ACC112 (cell line): Measurements from ENCODE around the gene KANK4.
A peak's percentile ranks its signal among the peaks of the same experiment; 100 is the strongest.

Source experiments
- H2AFZ ChIP-seq: fragments of 200-600 bp; sonication (generic); one replicate; pipeline ENCODE4 v1.6.0; 2017; ENCODE audit warnings: antibody characterized with exemption, low read length; ENCODE audit not compliant: unreplicated experiment
- H3K27ac ChIP-seq: fragments of 200-600 bp; sonication (generic); 2 replicates; pipeline ENCODE4 v1.5.1; 2014; ENCODE audit warnings: low read depth, mild to moderate bottlenecking, antibody characterized with exemption, low read length, moderate library complexity
- H3K27me3 ChIP-seq: fragments of 200-600 bp; sonication (generic); 2 replicates; pipeline ENCODE4 v1.6.1; 2014; ENCODE audit warnings: mild to moderate bottlenecking, antibody characterized with exemption, low read length, moderate library complexity, mixed read lengths; ENCODE audit not compliant: insufficient read depth
- H3K36me3 ChIP-seq: fragments of 200-600 bp; sonication (generic); 2 replicates; pipeline ENCODE4 v1.6.1; 2016; ENCODE audit warnings: mild to moderate bottlenecking, antibody characterized with exemption, low read length, moderate library complexity, mixed read lengths; ENCODE audit not compliant: insufficient read depth
- H3K4me1 ChIP-seq: fragments of 200-600 bp; sonication (generic); one replicate; pipeline ENCODE4 v1.6.1; 2016; ENCODE audit warnings: low read length, mixed read lengths; ENCODE audit not compliant: insufficient read depth, unreplicated experiment, control insufficient read depth
- H3K4me3 ChIP-seq: fragments of 200-600 bp; sonication (generic); 2 replicates; pipeline ENCODE4 v1.5.1; 2014; ENCODE audit warnings: mild to moderate bottlenecking, low read depth, low read length
- H3K79me2 ChIP-seq: fragments of 200-600 bp; sonication (generic); one replicate; pipeline ENCODE4 v1.6.0; 2016; ENCODE audit warnings: low read length; ENCODE audit not compliant: control insufficient read depth, unreplicated experiment, insufficient read depth

The KANK4 gene

DNA sequence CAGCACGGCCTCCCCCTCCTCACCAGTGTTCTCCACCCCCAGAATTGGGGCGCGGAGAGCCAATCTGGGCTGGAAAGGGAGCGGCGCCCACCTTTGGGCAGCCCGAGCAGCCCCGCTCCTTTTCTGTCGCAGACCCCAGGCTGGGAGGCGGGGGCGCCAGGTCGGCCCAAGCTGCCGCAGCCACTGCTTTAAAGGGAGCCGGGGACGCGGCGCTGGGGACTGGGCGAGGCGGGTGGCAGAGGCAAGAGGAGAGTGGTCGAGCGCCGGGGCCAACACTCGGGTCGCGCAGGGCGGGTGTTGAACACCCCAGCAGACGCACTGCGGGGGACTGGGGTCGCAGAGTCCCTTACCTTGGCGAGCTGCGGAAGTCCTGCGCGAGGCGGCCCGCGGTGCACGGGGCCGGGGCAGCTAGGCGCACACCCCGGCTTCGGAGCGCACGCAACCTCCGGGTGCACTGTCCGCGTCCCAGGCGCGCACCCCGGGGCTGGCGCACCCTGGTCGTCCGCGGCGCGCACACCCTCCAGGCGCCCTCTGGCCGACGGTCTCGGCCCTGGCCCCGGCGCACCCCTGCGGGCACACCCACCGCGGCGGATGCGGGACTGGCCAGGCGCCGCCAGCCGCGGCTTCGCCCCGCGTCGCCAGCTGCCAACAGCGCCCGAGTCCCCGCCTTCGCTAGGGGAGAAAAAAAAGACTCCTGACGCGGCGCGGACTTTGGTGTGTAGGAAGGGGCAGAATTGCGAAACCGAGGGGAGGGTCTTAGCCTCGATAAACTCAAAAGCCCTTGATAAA is at the start of gene KANK4:
Gene KANK4, minus strand, starts transcription at position 679 of the 789 bp plus-strand sequence. CDS start 37,870 bp downstream, outside the sequence.
- H3K36me3 ChIP-seq: no peaks in the 10 kb centered on the region
- H3K4me1 ChIP-seq: peaks cover 5% of the 10 kb centered on the region
- no peak within 1 kb of the TSS for H3K27ac ChIP-seq
- H3K79me2 ChIP-seq: no peaks in the 10 kb centered on the region
- H3K27me3 ChIP-seq: peaks cover 62% of the 10 kb centered on the region
- peak within 1 kb of the TSS; percentile 51 for H3K4me3 ChIP-seq
- no peak within 1 kb of the TSS for H2AFZ ChIP-seq

DNA sequence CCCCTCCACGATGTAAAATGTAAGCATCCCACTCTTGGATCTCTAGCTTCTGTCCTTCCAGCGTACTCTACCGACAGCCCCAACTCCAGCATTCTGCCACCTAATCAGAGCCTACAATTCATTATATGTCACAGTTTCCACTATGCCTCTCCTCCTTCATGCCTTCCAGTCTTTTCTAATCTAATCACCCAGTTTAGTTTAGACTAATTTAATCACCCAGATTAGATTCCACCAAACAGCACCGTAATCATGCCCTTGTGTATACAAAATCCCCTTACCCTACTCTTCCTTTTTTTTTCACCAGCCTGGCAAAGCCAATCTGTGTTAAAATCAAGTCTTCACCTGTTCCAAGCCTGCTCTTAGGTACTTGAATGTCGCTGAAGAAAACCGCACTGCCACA is 49.8 kb upstream of the KANK4 start:
- Histone ChIP-seq H3K4me1 (no peaks in the 10 kb centered on the region), H3K27ac (no peak overlapping the region), H2AFZ (no peak overlapping the region)

DNA sequence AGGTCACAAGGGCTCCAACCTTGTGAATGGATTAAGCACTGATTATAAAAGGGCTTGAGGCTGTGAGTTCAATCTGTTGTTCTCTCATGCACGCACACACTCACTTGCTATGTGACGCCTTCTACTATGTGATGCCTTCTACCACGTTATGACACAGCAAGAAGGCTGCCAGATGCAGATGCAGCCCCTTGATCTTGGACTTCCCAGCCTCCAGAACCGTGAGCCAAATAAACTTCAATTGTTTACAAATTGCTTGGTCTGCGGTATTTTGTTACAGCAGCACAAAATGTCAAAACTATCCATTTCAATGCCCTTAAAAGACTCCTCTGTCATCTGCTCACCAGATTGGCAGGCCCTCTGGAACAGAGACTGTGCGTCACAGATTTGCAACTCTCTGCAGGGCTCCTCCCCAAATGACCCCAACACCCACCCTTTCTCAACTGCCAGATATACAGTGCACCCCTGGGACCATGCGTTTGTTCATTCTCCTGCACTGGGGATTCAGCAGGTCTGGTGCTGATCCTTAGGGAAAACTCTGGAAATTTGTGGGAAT is 47.8 kb upstream of the KANK4 start:
- H3K36me3 ChIP-seq: no peaks in the 10 kb centered on the region
- no peak overlapping the region for H2AFZ ChIP-seq
- H3K79me2 ChIP-seq: no peaks in the 10 kb centered on the region

More for the DNA sequence above, 49.8 kb upstream of the KANK4 start:
- Histone ChIP-seq H3K79me2 (no peaks in the 10 kb centered on the region), H3K36me3 (no peaks in the 10 kb centered on the region), H3K4me3 (no peak overlapping the region), H3K27me3 (peaks cover 24% of the 10 kb centered on the region)

DNA sequence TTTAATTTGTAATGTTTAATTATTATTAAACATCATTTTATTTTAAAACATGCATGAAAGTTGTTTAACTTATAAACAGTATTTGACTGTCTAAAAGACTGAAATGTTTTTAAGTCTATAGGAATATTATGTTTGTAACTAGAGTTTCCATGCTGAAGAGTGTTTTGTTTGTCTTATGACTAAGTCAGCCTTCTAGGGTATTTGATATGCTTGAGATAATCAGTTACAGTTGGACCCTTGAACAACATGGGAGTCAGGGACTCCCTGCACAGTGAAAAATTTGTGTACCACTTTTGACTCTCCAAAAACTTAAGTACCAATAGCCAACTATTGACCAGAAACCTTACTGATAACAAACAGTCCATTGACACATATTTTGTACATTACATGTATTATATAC is 45.5 kb upstream of the KANK4 start:
- H3K27ac ChIP-seq: no peak overlapping the region
- no peaks in the 10 kb centered on the region for H3K4me1 ChIP-seq
- H3K27me3 ChIP-seq: peaks cover 19% of the 10 kb centered on the region
- no peak overlapping the region for H3K4me3 ChIP-seq
- no peaks in the 10 kb centered on the region for H3K79me2 ChIP-seq
- no peaks in the 10 kb centered on the region for H3K36me3 ChIP-seq
- H2AFZ ChIP-seq: no peak overlapping the region

More for the DNA sequence above, 47.8 kb upstream of the KANK4 start:
- H3K27me3 ChIP-seq: peaks cover 24% of the 10 kb centered on the region
- H3K4me3 ChIP-seq: no peak overlapping the region
- no peaks in the 10 kb centered on the region for H3K4me1 ChIP-seq
- no peak overlapping the region for H3K27ac ChIP-seq

DNA sequence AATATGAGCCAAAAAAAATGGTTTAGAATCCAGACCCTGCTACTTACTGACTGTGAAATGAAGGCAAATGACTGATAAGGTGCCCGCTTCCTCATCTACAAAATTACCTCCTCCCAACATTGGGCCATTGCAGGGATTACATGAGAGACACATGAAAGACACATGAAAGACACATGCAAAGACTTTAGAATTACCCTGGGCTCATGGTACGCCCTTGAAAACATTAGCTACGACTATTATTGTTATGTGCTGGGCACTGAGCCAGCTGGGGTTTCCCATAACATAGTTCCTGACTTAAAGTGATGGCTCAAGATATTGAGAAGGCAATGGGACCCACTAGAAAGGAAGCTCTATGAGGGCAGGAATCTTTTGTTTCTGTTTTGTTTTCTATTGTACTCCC is 43.7 kb upstream of the KANK4 start:
- Histone ChIP-seq H3K36me3 (no peaks in the 10 kb centered on the region), H3K4me1 (no peaks in the 10 kb centered on the region), H3K4me3 (no peak overlapping the region), H3K27me3 (peaks cover 6% of the 10 kb centered on the region; the same call in 1 of the 2 replicates), H3K27ac (no peak overlapping the region), H2AFZ (no peak overlapping the region), H3K79me2 (no peaks in the 10 kb centered on the region)

DNA sequence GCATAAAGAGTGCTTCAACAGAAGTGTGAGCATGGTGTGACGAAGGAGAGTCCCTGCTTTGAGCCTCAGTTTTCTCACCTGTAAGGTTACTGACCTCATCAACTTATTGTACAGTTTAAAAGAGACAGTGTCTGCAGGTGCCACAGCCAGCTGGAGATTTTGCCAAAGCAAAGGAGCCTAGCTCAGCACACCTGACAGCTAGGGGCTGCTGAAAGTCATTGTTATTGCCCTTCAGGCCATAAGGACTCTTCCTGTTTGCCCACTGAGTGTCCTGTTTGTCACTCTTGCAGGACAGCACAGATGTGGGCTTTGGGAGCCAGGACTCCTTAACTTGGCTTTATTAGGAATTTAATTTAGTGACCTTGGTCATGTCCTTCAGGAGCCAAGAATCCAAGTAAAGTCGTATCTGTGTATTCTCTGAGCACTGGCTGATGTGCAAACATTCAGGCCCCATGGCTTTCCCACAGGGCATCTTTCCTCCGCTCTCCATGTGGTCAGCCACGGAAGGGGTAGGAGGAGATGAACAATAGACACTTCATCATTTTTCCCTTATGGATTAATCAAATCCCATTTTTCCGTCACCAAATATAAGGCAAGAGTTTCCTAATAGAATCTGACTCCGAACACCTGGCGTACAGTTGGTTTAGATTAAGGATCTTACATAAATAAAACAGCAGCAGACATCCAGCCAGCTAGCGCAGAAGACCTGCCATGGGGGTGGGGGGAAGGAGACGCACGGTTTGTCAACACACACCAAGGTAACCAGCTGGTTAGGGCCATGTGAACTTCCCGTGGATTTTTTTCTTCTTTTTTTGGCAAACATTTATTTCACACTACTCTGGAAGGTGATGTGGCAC is 43.1 kb upstream of the KANK4 start:
- H3K4me1 ChIP-seq: no peaks in the 10 kb centered on the region
- no peak overlapping the region for H2AFZ ChIP-seq
- H3K4me3 ChIP-seq: no peak overlapping the region
- H3K79me2 ChIP-seq: no peaks in the 10 kb centered on the region
- no peak overlapping the region for H3K27ac ChIP-seq
- 0 out of 2 replicates have a peak, but pooled peaks cover 1% of the 10 kb centered on the region for H3K27me3 ChIP-seq
- no peaks in the 10 kb centered on the region for H3K36me3 ChIP-seq

DNA sequence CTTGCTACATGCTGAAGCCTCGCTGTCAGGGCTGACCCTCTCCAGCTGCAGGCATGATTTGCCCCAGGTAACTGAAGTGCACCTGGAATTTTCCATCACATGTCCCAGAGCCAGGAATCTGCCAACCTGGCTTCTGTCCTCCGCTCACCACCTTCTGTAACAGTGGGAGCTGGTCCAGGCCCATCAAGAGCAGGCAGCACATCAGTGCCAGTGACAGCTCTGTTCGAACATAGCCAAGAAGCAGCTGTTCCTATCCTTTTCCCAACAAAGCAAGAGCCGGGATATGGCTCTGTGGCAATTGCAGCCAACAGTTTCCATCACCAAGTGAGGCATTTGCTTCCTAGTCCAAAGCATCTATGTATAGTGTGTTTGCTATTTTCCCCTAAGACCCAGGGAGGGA is 42.2 kb upstream of the KANK4 start:
- H3K4me3 ChIP-seq: no peak overlapping the region
- no peaks in the 10 kb centered on the region for H3K27me3 ChIP-seq
- no peaks in the 10 kb centered on the region for H3K79me2 ChIP-seq
- no peak overlapping the region for H2AFZ ChIP-seq
- no peaks in the 10 kb centered on the region for H3K36me3 ChIP-seq
- H3K27ac ChIP-seq: no peak overlapping the region
- H3K4me1 ChIP-seq: peaks cover 5% of the 10 kb centered on the region

DNA sequence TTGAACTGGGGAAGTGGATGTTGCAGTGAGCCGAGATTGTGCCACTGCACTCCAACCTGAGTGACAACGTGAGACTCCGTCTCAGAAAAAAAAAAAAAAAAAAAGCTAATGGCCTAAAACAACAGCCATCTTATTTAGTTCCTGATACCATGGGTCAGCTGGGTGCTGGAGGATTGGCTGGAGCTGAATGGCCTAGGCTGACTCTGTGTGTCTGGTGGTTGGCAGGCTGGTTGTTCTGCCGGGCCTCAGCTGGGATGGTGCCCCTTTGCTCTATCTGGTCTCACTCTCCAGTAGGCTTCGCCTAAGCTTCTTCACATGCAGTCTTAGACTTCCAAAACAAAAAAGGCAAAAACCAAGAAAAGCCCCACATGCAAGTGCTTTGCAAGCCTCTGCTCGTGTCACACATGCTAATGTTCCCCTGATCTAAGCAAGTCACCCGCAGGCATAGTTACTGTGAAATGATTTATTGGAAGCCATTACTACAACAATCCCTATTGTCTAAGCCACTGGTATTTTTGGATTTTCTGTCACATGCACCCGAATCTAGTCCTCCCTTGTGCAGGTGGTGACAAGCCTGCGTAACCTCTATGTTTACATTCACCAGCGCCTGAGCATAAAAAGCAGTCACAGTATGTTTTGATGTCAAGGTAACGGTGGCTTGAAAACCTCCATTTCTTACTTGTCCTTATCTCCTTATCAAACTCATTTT is 39.6 kb upstream of the KANK4 start:
- Histone ChIP-seq H3K79me2 (no peaks in the 10 kb centered on the region), H2AFZ (no peak overlapping the region), H3K27me3 (no peaks in the 10 kb centered on the region), H3K36me3 (no peaks in the 10 kb centered on the region), H3K4me1 (peaks cover 5% of the 10 kb centered on the region), H3K4me3 (no peak overlapping the region), H3K27ac (no peak overlapping the region)

DNA sequence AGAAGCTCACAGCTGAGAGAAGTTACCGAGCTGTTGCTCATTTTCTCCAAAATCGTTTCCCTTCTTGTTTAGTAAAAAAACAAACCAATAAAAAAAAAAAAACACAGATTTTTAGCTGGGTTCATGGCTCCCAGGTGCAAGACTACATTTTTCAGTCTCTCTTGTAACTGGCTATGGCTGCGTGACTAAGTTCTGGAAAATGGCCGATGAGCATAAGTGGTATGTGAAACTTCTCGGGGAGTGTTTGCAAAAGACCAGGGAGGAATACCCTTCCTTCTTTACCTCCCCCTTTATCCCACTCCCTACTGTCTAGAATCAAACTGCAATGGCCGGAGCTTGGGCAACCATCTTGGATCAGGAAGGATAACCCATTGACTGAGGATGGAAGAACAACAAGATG is 38.7 kb upstream of the KANK4 start:
- H3K4me1 ChIP-seq: peaks cover 5% of the 10 kb centered on the region

DNA sequence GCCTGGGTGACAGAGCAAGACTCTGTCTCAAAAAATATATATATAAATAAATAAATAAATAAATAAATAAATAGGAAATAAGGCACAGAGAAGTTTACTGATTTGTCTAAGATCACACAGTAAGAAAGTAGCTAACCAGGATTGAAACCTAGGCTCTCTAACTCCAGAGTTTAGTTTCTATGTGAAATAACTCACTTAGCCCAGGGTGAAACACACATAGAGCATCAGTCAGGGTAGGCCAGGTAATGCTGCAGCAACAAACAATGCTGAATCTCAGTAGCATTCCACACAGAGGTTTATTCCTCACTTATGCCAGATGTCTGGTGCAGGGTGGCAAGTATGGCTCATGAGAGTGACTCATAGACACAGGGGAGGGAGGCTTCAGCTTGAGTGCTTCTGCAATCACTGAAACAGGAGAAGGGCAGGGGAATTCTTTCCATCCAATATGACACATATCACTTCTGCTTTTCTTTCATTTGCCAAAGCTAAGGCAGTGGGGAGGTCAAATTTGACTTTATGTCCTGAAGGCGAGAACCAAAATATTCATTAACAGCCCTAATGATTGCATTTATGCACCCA is 37.1 kb upstream of the KANK4 start:
- Histone ChIP-seq H2AFZ (no peak overlapping the region), H3K79me2 (no peaks in the 10 kb centered on the region), H3K27me3 (no peaks in the 10 kb centered on the region), H3K4me1 (peaks cover 5% of the 10 kb centered on the region), H3K27ac (no peak overlapping the region), H3K4me3 (no peak overlapping the region), H3K36me3 (no peaks in the 10 kb centered on the region)

More for the DNA sequence above, 38.7 kb upstream of the KANK4 start:
- no peak overlapping the region for H3K27ac ChIP-seq
- H3K36me3 ChIP-seq: no peaks in the 10 kb centered on the region
- no peaks in the 10 kb centered on the region for H3K79me2 ChIP-seq
- H3K4me3 ChIP-seq: no peak overlapping the region
- H2AFZ ChIP-seq: no peak overlapping the region
- no peaks in the 10 kb centered on the region for H3K27me3 ChIP-seq
